LNCaP clone FGC (cell line): ENCODE measurements around the gene MPND.

ENCODE experiments used
- DNase-seq: peaks from one replicate; pipeline ENCODE4 v3.0.0-alpha.2; 2011; ENCODE audit warnings: low read depth
- H3K4me3 ChIP-seq: 2 replicates; pipeline ENCODE4 v1.5.1; 2011; ENCODE audit warnings: mild to moderate bottlenecking, low read depth, low read length, control low read depth
- TF ChIP-seq, protein P1 (sequence below): IDR thresholded peaks from 2 replicates; pipeline ENCODE4 v1.5.1; 2012; ENCODE audit warnings: mild to moderate bottlenecking; ENCODE audit not compliant: control insufficient read depth, insufficient read depth; ENCODE audit errors: extremely low read depth

The MPND gene

DNA sequence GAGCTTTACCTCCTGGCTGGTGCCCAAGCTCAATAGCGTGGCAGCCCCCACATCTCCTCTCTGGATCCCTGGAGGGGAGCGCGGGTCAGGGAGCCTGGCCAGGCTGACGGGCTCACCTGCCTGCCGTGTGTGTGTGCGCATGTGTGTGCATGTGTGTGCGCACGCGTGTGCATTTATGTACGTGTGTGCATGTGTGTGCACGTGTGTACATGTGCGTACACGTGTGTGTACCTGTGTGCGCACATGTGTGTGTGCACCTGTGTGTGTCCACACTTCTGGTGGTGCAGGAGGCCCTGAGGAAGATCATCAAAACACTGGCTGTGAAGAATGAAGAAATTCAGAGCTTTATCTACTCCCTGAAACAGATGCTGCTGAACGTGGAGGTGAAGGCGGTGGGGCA lies 37.7 kb upstream of the MPND start:
- no peak overlapping the region for H3K4me3 ChIP-seq
- no peak for DNase-seq
- TF ChIP-seq, protein P1, sequence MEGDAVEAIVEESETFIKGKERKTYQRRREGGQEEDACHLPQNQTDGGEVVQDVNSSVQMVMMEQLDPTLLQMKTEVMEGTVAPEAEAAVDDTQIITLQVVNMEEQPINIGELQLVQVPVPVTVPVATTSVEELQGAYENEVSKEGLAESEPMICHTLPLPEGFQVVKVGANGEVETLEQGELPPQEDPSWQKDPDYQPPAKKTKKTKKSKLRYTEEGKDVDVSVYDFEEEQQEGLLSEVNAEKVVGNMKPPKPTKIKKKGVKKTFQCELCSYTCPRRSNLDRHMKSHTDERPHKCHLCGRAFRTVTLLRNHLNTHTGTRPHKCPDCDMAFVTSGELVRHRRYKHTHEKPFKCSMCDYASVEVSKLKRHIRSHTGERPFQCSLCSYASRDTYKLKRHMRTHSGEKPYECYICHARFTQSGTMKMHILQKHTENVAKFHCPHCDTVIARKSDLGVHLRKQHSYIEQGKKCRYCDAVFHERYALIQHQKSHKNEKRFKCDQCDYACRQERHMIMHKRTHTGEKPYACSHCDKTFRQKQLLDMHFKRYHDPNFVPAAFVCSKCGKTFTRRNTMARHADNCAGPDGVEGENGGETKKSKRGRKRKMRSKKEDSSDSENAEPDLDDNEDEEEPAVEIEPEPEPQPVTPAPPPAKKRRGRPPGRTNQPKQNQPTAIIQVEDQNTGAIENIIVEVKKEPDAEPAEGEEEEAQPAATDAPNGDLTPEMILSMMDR: no peak

DNA sequence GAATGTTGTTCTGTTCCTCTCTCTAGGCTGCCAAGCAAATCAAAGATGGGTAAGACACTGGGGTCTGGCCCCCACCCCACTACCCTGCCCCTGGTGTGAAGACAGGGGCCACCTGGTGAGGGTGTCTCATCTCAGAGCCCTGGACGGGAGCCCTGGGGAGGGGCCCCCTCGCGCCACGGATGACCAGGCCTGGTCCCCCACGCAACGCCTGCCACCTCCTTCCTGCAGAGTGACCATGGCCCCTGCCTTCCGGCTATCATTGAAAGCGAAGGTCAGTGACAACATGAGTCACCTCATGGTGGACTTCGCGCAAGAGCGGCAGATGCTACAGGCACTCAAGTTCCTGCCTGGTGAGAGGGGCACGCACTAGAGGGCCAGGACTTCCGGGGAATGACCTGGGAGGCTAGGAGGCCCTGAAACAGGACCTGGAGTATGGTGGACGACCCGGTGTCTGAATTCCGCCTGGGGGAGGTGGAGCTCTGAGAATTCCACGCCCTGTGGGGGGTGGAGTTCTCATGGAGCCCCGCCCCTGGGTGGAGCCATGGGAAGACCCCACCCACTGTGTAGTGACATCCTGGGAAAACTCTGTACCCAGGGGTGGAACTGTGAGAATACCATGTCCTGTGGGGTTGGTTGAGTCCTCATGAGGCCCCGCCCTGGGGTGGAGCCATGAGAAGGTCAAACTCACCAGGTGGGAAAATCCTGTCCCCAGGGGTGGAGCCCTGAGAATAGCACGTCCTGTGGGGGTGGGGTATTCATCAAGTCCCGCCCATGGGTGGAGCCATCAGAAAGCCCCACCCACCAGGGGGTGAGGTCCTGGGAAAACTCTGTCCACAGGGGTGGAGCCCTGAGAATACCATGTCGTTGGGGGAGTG lies 32.9 kb upstream of the MPND start:
- H3K4me3 ChIP-seq: no peak overlapping the region
- DNase-seq: no peak

DNA sequence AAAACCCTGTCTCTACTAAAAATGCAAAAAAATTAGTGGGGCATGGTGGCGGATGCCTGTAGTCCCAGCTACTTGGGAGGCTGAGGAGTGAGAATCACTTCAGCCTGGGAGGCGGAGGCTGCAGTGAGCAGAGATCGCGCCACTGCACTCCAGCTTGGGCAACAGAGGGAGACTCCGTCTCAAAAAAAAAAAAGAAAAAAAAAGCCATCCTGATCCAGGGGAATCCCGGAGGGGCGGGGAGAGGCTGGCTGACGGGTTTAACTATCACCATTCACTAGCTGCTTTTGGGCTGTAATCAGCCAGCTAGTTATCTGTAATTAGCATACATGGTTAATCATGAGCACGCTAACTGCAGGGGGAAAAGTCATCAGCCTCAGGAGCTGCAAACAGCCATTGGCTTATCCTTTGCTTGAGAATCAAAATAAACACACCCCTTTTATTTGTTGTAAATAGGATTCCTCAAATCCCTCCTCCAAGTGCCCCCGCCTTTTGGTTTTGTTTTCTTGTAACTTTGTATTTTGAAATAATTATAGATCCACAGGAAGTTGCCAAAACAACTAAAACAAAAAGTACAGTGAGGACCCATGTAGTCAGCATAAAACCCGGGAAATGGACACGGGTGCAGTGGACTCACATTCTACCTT lies 29.4 kb upstream of the MPND start:
- TF ChIP-seq, protein P1: no peak
- no peak overlapping the region for H3K4me3 ChIP-seq
- no peak for DNase-seq

More for the DNA sequence above, 32.9 kb upstream of the MPND start:
- TF ChIP-seq, protein P1: no peak

DNA sequence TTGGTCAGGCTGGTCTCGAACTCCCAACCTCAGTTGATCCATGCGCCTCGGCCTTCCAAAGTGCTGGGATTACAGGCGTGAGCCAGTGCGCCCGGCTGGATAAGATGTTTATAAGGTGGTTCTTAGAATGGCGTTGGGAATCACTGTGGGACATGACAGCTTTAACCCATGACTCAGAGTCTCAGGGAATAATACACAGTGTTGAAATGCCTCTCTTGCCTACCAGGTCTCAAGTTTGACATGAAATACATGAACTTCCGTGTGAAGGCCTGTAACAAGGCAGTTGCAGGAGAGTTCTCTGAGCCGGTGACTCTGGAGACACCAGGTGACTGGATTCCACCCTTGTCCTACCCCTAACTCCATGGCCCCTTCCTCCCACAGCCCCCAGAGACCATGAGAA lies 26.4 kb upstream of the MPND start:
- TF ChIP-seq, protein P1: no peak
- no peak for DNase-seq
- H3K4me3 ChIP-seq: no peak overlapping the region

DNA sequence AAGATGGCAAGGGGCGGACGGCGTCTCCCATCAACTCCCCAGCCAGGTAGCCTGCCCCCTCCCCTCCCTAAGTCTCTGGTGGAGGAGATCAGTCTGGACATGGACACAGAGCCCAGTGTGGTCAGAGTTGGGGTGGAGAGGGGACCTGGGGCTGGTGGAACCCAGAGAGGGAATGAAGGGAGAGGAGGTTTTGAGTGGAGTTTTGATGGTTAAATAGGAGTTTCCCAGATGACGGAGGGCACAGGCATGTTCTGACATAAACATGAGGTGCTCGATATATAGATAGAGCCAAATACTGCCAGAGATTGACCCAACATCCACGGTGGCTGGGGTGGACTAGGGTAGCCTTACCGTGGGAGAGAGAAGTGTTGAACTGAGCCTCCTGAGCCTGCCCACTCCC lies 24.9 kb upstream of the MPND start:
- no peak overlapping the region for H3K4me3 ChIP-seq
- TF ChIP-seq, protein P1: no peak
- no peak for DNase-seq

DNA sequence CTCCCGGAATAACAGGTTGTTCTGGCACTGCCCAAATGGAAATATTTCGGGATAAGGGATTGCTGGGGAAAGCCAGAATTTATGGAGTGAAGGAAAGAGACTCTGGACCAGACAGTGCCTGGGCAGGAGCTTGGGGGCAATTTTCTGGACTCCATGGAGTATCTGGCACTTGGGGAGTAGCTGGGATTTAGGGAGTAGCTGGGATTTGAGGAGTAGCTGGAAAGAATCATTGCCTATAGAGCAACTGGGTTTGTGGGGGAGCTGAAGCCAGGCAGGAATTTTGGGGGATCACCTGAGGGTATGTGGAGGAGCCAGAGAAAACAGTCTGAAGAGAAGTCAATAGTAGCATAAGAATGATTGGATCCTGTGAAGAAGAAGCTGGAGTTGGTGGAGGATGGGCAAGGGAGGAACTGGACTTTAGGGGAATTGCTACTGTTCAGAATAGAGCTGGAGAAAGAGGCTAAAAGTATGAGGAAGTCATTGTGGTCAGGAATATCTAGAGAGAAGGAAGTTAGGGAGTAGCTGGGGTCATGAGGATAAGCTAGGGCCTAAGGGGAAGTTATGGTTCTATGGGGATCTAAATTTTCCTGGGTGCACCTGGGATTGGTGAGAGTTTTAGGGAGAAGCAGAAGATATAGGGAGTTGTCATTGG lies 24.2 kb upstream of the MPND start:
- no peak overlapping the region for H3K4me3 ChIP-seq
- no peak for DNase-seq
- TF ChIP-seq, protein P1: no peak
